SK-N-SH treated with all-trans-retinoic acid at 6 μM for 48 hours (cell line): ENCODE data around the gene GPR61.

Experiments used
- ARNTL ChIP-seq: fragments of 450-650 bp; formaldehyde crosslinking; IDR thresholded peaks from 2 replicates; pipeline ENCODE4 v1.5.0; 2020; ENCODE audit warnings: low read depth, mild to moderate bottlenecking, moderate library complexity, borderline replicate concordance
- BACH2 ChIP-seq: fragments of 250-450 bp; sonication (Bioruptor Pico); IDR thresholded peaks from 2 replicates; pipeline ENCODE4 v1.9.0; 2021; ENCODE audit warnings: mild to moderate bottlenecking, borderline replicate concordance
- ESRRG ChIP-seq: fragments of 250-450 bp; sonication (Bioruptor Pico); IDR thresholded peaks from 2 replicates; pipeline ENCODE4 v1.6.1; 2021; ENCODE audit warnings: mild to moderate bottlenecking
- OSR1 ChIP-seq: fragments of 250-450 bp; sonication (Bioruptor Pico); IDR thresholded peaks from 2 replicates; pipeline ENCODE4 v1.8.0; 2022; ENCODE audit warnings: moderate library complexity, mild to moderate bottlenecking, inconsistent platforms
- PATZ1 ChIP-seq: fragments of 250-450 bp; sonication (Bioruptor Pico); IDR thresholded peaks from 2 replicates; pipeline ENCODE4 v1.8.0; 2020; ENCODE audit warnings: mild to moderate bottlenecking, moderate library complexity, borderline replicate concordance
- POU6F1 ChIP-seq: fragments of 250-450 bp; sonication (Bioruptor Pico); IDR thresholded peaks from 2 replicates; pipeline ENCODE4 v1.8.0; 2021; ENCODE audit warnings: low read depth, mild to moderate bottlenecking, moderate library complexity, borderline replicate concordance
- RARB ChIP-seq: fragments of 250-450 bp; sonication (Bioruptor Pico); IDR thresholded peaks from 2 replicates; pipeline ENCODE4 v1.8.0; 2021; ENCODE audit warnings: mild to moderate bottlenecking, moderate library complexity
- TCF4 ChIP-seq: fragments of 250-450 bp; sonication (Bioruptor Pico); IDR thresholded peaks from 2 replicates; pipeline ENCODE4 v1.8.0; 2021; ENCODE audit warnings: mild to moderate bottlenecking, moderate library complexity, borderline replicate concordance
- ZC3H10 ChIP-seq: fragments of 250-450 bp; sonication (Bioruptor Pico); IDR thresholded peaks from 2 replicates; pipeline ENCODE4 v1.5.1; 2021; ENCODE audit warnings: mild to moderate bottlenecking, moderate library complexity
- ZFP3 ChIP-seq: fragments of 250-450 bp; sonication (Bioruptor Pico); IDR thresholded peaks from 2 replicates; pipeline ENCODE4 v1.5.0; 2020; ENCODE audit warnings: mild to moderate bottlenecking, moderate library complexity
- ZFP30 ChIP-seq: fragments of 450-650 bp; formaldehyde crosslinking; IDR thresholded peaks from 2 replicates; pipeline ENCODE4 v1.5.0; 2022; ENCODE audit warnings: mild to moderate bottlenecking, moderate library complexity
- ZNF8 ChIP-seq: fragments of 450-650 bp; formaldehyde crosslinking; IDR thresholded peaks from 2 replicates; pipeline ENCODE4 v1.5.0; 2020; ENCODE audit warnings: mild to moderate bottlenecking, moderate library complexity
- TF ChIP-seq, protein P1 (sequence below): fragments of 250-450 bp; sonication (Bioruptor Pico); IDR thresholded peaks from 2 replicates; pipeline ENCODE4 v1.5.1; 2020; ENCODE audit warnings: low read depth, mild to moderate bottlenecking, moderate library complexity

DNA sequence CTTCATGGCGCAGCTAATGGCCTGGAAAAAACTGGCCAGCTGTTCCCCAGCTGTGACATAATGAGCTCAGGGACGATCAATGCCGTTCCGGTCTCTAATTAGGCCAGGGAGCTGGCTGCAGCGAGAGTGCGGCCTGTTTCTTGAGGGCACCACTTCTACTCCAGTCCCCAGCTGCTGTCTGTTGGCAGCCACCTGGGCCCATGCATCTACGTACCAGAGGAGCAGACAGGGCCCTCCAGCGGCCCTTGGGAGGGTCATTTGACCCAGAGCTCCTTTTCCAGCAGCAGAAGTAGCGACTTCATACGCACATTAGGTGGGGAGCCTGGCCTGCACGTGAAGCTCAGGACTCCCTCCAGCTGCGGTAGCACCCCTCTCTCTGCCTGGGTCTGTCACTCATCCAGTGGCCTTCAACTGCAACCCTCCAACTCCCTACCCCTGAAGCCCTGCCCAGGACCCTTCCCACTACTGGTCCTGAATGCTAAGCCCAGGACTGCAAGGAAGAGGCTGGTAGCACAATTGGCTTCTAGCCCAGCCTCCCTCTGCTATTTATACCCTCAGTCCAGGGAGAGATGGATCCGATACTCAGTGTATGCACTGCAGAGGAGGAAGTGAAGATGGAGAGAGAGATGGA is 9.1 kb upstream of the GPR61 start:
- no peak for TF ChIP-seq PATZ1
- TF ChIP-seq POU6F1 (CRISPR knock-in tag), result no peak
- TF ChIP-seq, protein P1, sequence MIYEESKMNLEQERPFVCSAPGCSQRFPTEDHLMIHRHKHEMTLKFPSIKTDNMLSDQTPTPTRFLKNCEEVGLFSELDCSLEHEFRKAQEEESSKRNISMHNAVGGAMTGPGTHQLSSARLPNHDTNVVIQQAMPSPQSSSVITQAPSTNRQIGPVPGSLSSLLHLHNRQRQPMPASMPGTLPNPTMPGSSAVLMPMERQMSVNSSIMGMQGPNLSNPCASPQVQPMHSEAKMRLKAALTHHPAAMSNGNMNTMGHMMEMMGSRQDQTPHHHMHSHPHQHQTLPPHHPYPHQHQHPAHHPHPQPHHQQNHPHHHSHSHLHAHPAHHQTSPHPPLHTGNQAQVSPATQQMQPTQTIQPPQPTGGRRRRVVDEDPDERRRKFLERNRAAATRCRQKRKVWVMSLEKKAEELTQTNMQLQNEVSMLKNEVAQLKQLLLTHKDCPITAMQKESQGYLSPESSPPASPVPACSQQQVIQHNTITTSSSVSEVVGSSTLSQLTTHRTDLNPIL (CRISPR knock-in tag), result no peak
- TF ChIP-seq OSR1 (CRISPR knock-in tag), result no peak
- no peak for TF ChIP-seq ZFP30 (CRISPR knock-in tag)
- TF ChIP-seq RARB (CRISPR knock-in tag), result no peak
- TF ChIP-seq ZNF8 (CRISPR knock-in tag), result no peak
- TF ChIP-seq ESRRG (CRISPR knock-in tag), result no peak
- TF ChIP-seq ZC3H10 (CRISPR knock-in tag), result no peak
- no peak for TF ChIP-seq BACH2 (CRISPR knock-in tag)
- no peak for TF ChIP-seq ZFP3 (CRISPR knock-in tag)
- TF ChIP-seq TCF4 (CRISPR knock-in tag), result peak; percentile 41; the same call in 1 of the 2 replicates
- no peak for TF ChIP-seq ARNTL (CRISPR knock-in tag)
